ENCODE data around the gene RS1. TPM values are rescaled to one million over a fixed set of nuclear protein-coding genes. Genes with fewer than 3 reads are reported as not detected.

RS1 gene
- total RNA-seq, 2 experiments from 2014 or later: not detected

DNA sequence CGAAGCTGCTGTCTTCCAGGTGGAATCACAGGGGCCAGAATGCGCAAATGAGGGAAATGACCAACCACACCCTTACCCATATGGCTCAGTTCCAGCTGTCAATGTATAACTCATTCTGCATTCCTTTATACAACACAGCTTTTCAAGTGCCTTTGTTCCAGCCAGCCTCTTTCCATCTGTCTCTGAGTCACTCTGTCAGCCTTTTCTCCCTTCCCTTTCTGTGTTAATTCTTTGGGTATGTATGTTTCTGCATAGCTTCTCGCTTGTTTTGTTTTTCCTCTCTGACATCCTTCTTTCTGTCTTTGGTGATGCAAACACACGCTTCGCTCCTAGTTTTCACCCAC is 54.5 kb downstream of the RS1 start:
- TF ChIP-seq, protein P1, sequence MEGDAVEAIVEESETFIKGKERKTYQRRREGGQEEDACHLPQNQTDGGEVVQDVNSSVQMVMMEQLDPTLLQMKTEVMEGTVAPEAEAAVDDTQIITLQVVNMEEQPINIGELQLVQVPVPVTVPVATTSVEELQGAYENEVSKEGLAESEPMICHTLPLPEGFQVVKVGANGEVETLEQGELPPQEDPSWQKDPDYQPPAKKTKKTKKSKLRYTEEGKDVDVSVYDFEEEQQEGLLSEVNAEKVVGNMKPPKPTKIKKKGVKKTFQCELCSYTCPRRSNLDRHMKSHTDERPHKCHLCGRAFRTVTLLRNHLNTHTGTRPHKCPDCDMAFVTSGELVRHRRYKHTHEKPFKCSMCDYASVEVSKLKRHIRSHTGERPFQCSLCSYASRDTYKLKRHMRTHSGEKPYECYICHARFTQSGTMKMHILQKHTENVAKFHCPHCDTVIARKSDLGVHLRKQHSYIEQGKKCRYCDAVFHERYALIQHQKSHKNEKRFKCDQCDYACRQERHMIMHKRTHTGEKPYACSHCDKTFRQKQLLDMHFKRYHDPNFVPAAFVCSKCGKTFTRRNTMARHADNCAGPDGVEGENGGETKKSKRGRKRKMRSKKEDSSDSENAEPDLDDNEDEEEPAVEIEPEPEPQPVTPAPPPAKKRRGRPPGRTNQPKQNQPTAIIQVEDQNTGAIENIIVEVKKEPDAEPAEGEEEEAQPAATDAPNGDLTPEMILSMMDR (conservative IDR thresholded peaks at IDR 0.05; ENCODE audit: low read length): no peak
- no peak for TF ChIP-seq EZH2phosphoT487 (IDR thresholded peaks at IDR 0.05; ENCODE audit: borderline replicate concordance, low read depth, low read length)
- CTCF ChIA-PET (ENCODE audit: unreplicated experiment): no interaction called here
- no TSS peak for BruUV-seq (replicated peaks)

DNA sequence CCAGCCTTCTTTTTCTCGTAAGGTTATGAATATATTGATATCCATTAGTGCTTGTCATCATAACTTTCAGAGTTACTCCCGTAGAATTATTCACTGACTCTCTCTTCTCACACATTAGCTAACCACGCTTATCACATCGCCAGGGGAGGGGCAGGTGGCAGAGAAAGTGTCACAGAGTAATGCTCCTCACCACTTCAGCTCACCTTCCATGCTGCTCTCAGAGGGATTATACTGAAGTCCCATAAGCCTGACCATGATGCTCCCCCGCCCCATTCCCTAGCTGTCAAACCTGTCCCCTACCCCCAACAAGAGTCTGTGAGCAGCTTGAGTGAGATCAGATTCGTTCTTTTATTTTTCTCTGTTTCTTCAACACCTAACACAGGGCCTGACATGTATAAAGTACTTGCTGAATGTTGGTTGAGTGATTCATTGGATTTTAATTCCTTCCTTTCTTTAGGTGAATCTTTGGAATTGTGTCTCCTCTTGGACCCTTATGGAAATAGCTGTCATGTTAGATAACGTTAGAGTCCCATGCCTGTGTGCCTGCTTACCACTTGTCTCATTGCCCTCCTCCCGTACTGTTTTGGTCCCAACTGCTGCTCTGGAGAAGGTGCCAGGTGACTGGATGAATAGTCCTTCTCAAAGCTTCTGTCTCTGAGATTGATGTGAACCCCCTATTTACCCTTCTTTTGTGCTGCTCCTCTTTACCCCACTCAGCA is 55.1 kb downstream of the RS1 start:
- TF ChIP-seq EZH2phosphoT487 (IDR thresholded peaks at IDR 0.05; ENCODE audit: borderline replicate concordance, low read depth, low read length): no peak
- TF ChIP-seq, protein P1 (conservative IDR thresholded peaks at IDR 0.05; ENCODE audit: low read length): no peak
- no peak overlapping the region for H3K4me2 ChIP-seq (ENCODE audit: low read length)
- no peaks in the 10 kb centered on the region for H3K9me3 ChIP-seq (ENCODE audit: low read length)
- H2AFZ ChIP-seq (ENCODE audit: low read length): no peak overlapping the region
- no TSS peak for BruUV-seq (replicated peaks)
- POLR2A ChIA-PET: no interaction called here
- no peaks in the 10 kb centered on the region for H3K9me2 ChIP-seq (ENCODE audit: insufficient read depth, low read length)
- CTCF ChIA-PET (ENCODE audit: unreplicated experiment): no interaction called here
- H3K4me3 ChIP-seq (ENCODE audit: low read depth, low read length, poor library complexity, severe bottlenecking): no peak overlapping the region
- H3K4me1 ChIP-seq (ENCODE audit: insufficient read depth, low read length, poor library complexity, severe bottlenecking): no peaks in the 10 kb centered on the region
- no peaks in the 10 kb centered on the region for H3K79me2 ChIP-seq (ENCODE audit: insufficient read depth, low read depth, low read length)
- no peak for DNase-seq (ENCODE audit: low spot score)
- intact Hi-C loops (cut with micrococcal nuclease; ENCODE audit: unreplicated experiment): no loop called here
- no peaks in the 10 kb centered on the region for H3K36me3 ChIP-seq (ENCODE audit: insufficient read depth, low read length)
- H3K27ac ChIP-seq (ENCODE audit: low read depth, low read length, poor library complexity, severe bottlenecking): no peak overlapping the region
- H4K20me1 ChIP-seq (ENCODE audit: insufficient read depth, low read length): no peaks in the 10 kb centered on the region

More for the DNA sequence above, 54.5 kb downstream of the RS1 start:
- Histone ChIP-seq H3K36me3 (ENCODE audit: insufficient read depth, low read length) (no peaks in the 10 kb centered on the region), H3K4me3 (ENCODE audit: low read depth, low read length, poor library complexity, severe bottlenecking) (no peak overlapping the region), H3K27ac (ENCODE audit: low read depth, low read length, poor library complexity, severe bottlenecking) (no peak overlapping the region), H3K9me3 (ENCODE audit: low read length) (no peaks in the 10 kb centered on the region), H2AFZ (ENCODE audit: low read length) (no peak overlapping the region), H3K9me2 (ENCODE audit: insufficient read depth, low read length) (no peaks in the 10 kb centered on the region), H3K4me2 (ENCODE audit: low read length) (no peak overlapping the region), H3K79me2 (ENCODE audit: insufficient read depth, low read depth, low read length) (no peaks in the 10 kb centered on the region), H3K4me1 (ENCODE audit: insufficient read depth, low read length, poor library complexity, severe bottlenecking) (no peaks in the 10 kb centered on the region), H4K20me1 (ENCODE audit: insufficient read depth, low read length) (no peaks in the 10 kb centered on the region)
- intact Hi-C loops (cut with micrococcal nuclease; ENCODE audit: unreplicated experiment): no loop called here
- POLR2A ChIA-PET: no interaction called here
- no peak for DNase-seq (ENCODE audit: low spot score)

DNA sequence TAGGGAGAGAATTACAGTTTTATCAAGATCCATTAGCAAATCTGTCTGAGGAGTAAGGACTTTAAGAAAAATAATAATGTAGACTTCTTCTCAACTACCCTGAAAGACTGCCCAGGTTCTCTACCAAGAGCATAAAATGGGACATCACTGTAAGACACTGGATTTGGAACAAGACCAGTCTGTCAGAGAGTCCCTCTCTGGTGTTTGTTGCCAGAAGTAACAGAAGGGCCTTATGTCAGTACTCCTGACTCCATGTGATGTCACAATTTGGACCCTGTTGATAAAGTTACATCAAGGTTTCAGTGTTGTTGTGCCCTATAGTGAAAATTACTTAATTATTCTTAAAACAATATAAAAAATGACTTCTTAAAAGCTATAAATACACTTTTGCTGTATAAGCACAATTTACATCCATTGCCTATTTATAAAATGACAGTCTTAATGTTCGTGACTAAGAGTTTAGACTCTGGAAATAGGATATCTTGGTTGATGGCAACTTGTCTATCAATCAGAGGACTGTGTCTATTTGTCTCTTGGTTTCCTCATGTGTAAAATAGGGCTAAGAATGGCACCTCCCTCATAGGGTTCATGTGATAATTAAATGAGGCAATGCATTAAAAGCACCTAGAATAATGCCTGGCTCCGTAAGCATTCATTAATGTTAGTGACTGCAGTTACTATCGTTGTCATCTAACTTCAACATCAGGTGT is 57.8 kb downstream of the RS1 start:
- Histone ChIP-seq H3K4me1 (ENCODE audit: insufficient read depth, low read length, poor library complexity, severe bottlenecking) (no peaks in the 10 kb centered on the region), H3K27ac (ENCODE audit: low read depth, low read length, poor library complexity, severe bottlenecking) (no peak overlapping the region), H2AFZ (ENCODE audit: low read length) (no peak overlapping the region), H3K9me3 (ENCODE audit: low read length) (no peaks in the 10 kb centered on the region), H4K20me1 (ENCODE audit: insufficient read depth, low read length) (no peaks in the 10 kb centered on the region), H3K4me2 (ENCODE audit: low read length) (no peak overlapping the region), H3K36me3 (ENCODE audit: insufficient read depth, low read length) (no peaks in the 10 kb centered on the region), H3K4me3 (ENCODE audit: low read depth, low read length, poor library complexity, severe bottlenecking) (no peak overlapping the region), H3K79me2 (ENCODE audit: insufficient read depth, low read depth, low read length) (no peaks in the 10 kb centered on the region), H3K9me2 (ENCODE audit: insufficient read depth, low read length) (no peaks in the 10 kb centered on the region)
- CTCF ChIA-PET (ENCODE audit: unreplicated experiment): no interaction called here
- DNase-seq (ENCODE audit: low spot score): no peak
- intact Hi-C loops (cut with micrococcal nuclease; ENCODE audit: unreplicated experiment): no loop called here
- POLR2A ChIA-PET: no interaction called here
- BruUV-seq (replicated peaks): no TSS peak
- no peak for TF ChIP-seq EZH2phosphoT487 (IDR thresholded peaks at IDR 0.05; ENCODE audit: borderline replicate concordance, low read depth, low read length)
- TF ChIP-seq, protein P1 (conservative IDR thresholded peaks at IDR 0.05; ENCODE audit: low read length): no peak
